Right lobe of liver (tissue), 6 donors: Measurements from ENCODE around the gene ZBTB17. TPM values are rescaled to one million over a fixed set of nuclear protein-coding genes. Genes with fewer than 3 reads are reported as not detected.

ENCODE experiments used
- ATAC-seq, 4 donors: fragments of 200-7000 bp; cut with Tn5 transposase; one replicate each; pipeline ENCODE4 v1.9.1; 2020; ENCODE audit warnings: mild to moderate bottlenecking in 4 of 4, moderate library complexity in 4 of 4
- DNase-seq, 3 donors: peaks; one replicate each; pipeline ENCODE4 v3.0.0-alpha.2; 2020
- H3K27ac ChIP-seq, 3 donors: fragments of 200-600 bp; one replicate each; pipeline ENCODE4 v1.8.0; 2022
- H3K27me3 ChIP-seq, 2 donors: fragments of 200-600 bp; one replicate each; pipeline ENCODE4 v1.8.0; 2022
- H3K36me3 ChIP-seq, 4 donors: fragments of 200-600 bp; sonication (generic) in 1 of 4; one replicate each; pipeline versions ENCODE4 v1.5.1 to v1.8.0; 2017 to 2022; ENCODE audit warnings: control low read depth in 1 of 4
- H3K4me1 ChIP-seq, 4 donors: fragments of 200-600 bp; sonication (generic) in 1 of 4; one replicate each; pipeline versions ENCODE4 v1.5.1 to v1.8.0; 2017 to 2022; ENCODE audit warnings: control low read depth in 1 of 4
- H3K4me3 ChIP-seq, 3 donors: fragments of 200-600 bp; one replicate each; pipeline ENCODE4 v1.8.0; 2022
- H3K9me3 ChIP-seq, 4 donors: fragments of 200-600 bp; sonication (generic) in 1 of 4; one replicate each; pipeline versions ENCODE4 v1.5.1 to v1.8.0; 2017 to 2022; ENCODE audit warnings: control low read depth in 1 of 4
- POLR2A ChIP-seq: fragments of 450-650 bp; IDR thresholded peaks from one replicate; pipeline ENCODE4 v1.6.1; 2017; ENCODE audit warnings: antibody characterized with exemption, mild to moderate bottlenecking
- WGBS: methylation state at CpG from one replicate; pipeline ENCODE4 v1.1.6; 2018; ENCODE audit warnings: low coverage, low lambda C conversion rate; ENCODE audit not compliant: insufficient coverage; ENCODE audit errors: missing lambda C conversion rate; 5-methylcytosine and 5-hydroxymethylcytosine counted together
- intact Hi-C, 2 donors: fragments of 100-400 bp; cut with DNase I; formaldehyde crosslinking; loops; one replicate each; pipeline versions ENCODE4 v1.11.2 to v1.14.1; 2022
- total RNA-seq, 6 experiments: library from RNA; depleted of rRNA in 2 of 6; stranded (reverse); fragments of >200 nt in 2 of 6; fragmentation: NEBNext Ultra II Directional in 3 of 6; extraction: Animal tissue kit (Norgen Biotek cat#: 25700) in 3 of 6; gene quantifications; one replicate each; pipeline versions ENCODE4 v1.1.0 to v1.2.4, GENCODE V29; 2016 to 2023
- TF ChIP-seq, protein P1 (sequence below), 4 donors: fragments of 200-600 bp in 3 of 4; fragments of 450-650 bp in 1 of 4; IDR thresholded peaks; one replicate each; pipeline versions ENCODE4 v1.5.1 to v1.8.0; 2016 to 2022; ENCODE audit warnings: antibody characterized with exemption in 4 of 4, mild to moderate bottlenecking in 2 of 4
- donor health status: DM: no; HTN: yes; CAD: no.
- donor health status: DM: no; HTN: no; CAD: no.
- donor health status: DM: no; HTN: no; CAD: no.
- donor health status: DM: no; HTN: yes; CAD: no.
- donor health status: DM: no; HTN: yes; CAD: no.

ZBTB17 gene
- total RNA-seq, 6 experiments from 2014 or later = 9.2 to 13.3 (median 11.0) TPM

- intact Hi-C loops = no loop called here
- Histone ChIP-seq H3K4me1 (peaks cover 0 to 6% (median 3%) of the 10 kb centered on the region in 4 donors), H3K27me3 (no peaks in the 10 kb centered on the region), H3K4me3 (no peak overlapping the region), H3K27ac (peak overlapping the region; percentile 2 to 68 (median 47)), H3K9me3 (no peaks in the 10 kb centered on the region), H3K36me3 (peaks cover 0 to 27% (median 7%) of the 10 kb centered on the region in 4 donors)
- TF ChIP-seq, protein P1, sequence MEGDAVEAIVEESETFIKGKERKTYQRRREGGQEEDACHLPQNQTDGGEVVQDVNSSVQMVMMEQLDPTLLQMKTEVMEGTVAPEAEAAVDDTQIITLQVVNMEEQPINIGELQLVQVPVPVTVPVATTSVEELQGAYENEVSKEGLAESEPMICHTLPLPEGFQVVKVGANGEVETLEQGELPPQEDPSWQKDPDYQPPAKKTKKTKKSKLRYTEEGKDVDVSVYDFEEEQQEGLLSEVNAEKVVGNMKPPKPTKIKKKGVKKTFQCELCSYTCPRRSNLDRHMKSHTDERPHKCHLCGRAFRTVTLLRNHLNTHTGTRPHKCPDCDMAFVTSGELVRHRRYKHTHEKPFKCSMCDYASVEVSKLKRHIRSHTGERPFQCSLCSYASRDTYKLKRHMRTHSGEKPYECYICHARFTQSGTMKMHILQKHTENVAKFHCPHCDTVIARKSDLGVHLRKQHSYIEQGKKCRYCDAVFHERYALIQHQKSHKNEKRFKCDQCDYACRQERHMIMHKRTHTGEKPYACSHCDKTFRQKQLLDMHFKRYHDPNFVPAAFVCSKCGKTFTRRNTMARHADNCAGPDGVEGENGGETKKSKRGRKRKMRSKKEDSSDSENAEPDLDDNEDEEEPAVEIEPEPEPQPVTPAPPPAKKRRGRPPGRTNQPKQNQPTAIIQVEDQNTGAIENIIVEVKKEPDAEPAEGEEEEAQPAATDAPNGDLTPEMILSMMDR (IDR thresholded peaks at IDR 0.05) = no peak
- no peak for TF ChIP-seq POLR2A
- peak in 1 of 3 donors; percentile 46 for DNase-seq
- no peak for ATAC-seq
- 53% methylated on average over 10 of the region's 15 CpGs for WGBS
Observed at GRCh38 chr1:15948595-15949452, 27.1 kb downstream of the ZBTB17 start.

DNA sequence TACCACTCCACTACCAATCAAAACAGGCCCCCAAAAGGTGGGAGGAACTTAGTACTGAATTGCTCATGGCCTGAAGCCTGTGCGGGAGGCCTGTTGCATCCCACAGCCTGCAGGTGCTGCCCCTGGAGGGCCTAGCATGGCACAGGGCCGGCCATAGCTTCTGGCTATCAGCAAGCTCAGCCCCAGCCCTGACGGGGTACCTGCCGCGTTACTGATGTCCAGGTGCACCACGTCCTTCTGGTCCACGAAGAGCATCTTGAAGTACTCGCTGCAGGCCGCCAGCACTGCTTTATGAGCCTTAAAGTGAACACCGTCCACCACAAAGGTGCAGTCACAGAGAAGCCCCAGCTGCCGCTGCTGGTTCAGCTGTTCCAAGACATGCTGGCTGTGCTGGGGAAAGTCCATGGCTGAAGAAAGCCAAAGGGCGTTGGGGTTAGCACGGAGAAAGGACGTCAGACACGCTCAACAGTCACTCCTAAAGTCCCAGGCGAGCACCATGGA, 27.8 kb downstream of the ZBTB17 start:
- 80% methylated on average over 1 of the region's 16 CpGs for WGBS
- Histone ChIP-seq H3K27me3 (no peaks in the 10 kb centered on the region), H3K27ac (no peak overlapping the region), H3K36me3 (peaks cover 0 to 33% (median 11%) of the 10 kb centered on the region in 4 donors), H3K4me3 (no peak overlapping the region), H3K4me1 (peaks cover 0 to 6% (median 3%) of the 10 kb centered on the region in 4 donors), H3K9me3 (no peaks in the 10 kb centered on the region)
- ATAC-seq (no peak), DNase-seq (no peak)
- intact Hi-C loops = no loop called here
- TF ChIP-seq, protein P1 (IDR thresholded peaks at IDR 0.05) = no peak
- no peak for TF ChIP-seq POLR2A

- WGBS = 90% methylated on average over 7 of the region's 10 CpGs
- intact Hi-C loops = no loop called here
- DNase-seq (no peak), ATAC-seq (no peak)
- no peak overlapping the region for H3K27ac ChIP-seq
- H3K27me3 ChIP-seq = no peaks in the 10 kb centered on the region
- no peaks in the 10 kb centered on the region for H3K9me3 ChIP-seq
- H3K4me1 ChIP-seq = peaks cover 0 to 6% (median 3%) of the 10 kb centered on the region in 4 donors
- TF ChIP-seq, protein P1 (IDR thresholded peaks at IDR 0.05) = no peak
- no peak for TF ChIP-seq POLR2A
- no peak overlapping the region for H3K4me3 ChIP-seq
- H3K36me3 ChIP-seq = peaks cover 0 to 39% (median 14%) of the 10 kb centered on the region in 4 donors
Observed at GRCh38 chr1:15947382-15948090, 28.4 kb downstream of the ZBTB17 start.

DNA sequence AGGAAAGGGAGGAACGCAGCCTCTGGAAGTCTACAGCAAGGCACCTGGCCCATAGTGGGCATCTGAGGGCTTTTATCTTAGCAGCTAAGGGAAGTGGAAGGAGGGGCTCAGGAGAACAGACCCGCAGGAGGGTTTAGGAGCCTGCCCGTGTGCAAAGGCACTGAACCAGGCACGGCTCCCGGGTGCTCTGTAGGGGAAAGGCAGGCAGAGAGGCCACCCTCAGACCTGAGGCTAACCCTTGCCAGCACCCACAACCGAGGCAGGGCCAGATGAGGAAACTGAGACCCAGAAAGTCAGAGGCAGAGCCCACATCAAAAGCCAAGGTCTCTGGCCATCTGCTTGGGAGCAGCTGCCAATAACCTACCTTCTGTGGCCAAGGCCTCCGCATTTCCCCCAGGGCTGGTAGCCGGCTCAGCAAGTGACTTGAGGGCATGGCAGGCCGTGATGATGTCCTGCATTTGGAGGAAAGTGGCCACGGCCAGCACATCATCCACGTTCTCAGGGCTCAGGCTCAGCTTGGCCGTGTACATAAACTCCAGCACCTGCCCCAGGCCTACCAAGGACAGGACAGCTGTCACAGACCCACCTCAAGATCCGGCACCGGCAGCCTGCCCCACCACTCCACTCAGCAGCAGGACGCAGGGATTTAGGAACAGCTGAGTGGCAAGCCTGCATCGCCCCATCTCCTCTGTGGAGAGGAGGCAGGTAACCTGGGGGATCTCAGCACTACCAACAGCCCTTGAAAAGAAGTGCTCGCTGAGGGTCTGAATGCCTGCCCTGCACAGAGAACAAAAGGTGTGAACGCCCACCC, 29.1 kb downstream of the ZBTB17 start:
- no peak for TF ChIP-seq POLR2A
- intact Hi-C loops = no loop called here
- Histone ChIP-seq H3K27ac (no peak overlapping the region), H3K36me3 (peaks cover 0 to 47% (median 17%) of the 10 kb centered on the region in 4 donors), H3K4me1 (peaks cover 0 to 6% (median 3%) of the 10 kb centered on the region in 4 donors), H3K9me3 (no peaks in the 10 kb centered on the region), H3K27me3 (no peaks in the 10 kb centered on the region), H3K4me3 (no peak overlapping the region)
- DNase-seq (no peak), ATAC-seq (no peak)
- 73% methylated on average over 2 of the region's 18 CpGs for WGBS
